ENCODE results near the gene PRDX6.
A peak's percentile ranks its signal among the peaks of the same experiment; 100 is the strongest.
"Not testable (repeated sequence)": the region's sequence is repeated elsewhere in the genome, so short reads cannot be mapped to it uniquely, and the experiment has no call there.

PRDX6 gene

GRCh38 chr1:173484276-173484675, 7.1 kb downstream of the PRDX6 start:
- DNase-seq (ENCODE audit: low read depth in 2 of 2): no peak
- no peak overlapping the region for H3K4me3 ChIP-seq (replicated peaks in 1 of 2; ENCODE audit: low read depth in 2 of 2, low read length in 2 of 2)
- TF ChIP-seq, protein P1, sequence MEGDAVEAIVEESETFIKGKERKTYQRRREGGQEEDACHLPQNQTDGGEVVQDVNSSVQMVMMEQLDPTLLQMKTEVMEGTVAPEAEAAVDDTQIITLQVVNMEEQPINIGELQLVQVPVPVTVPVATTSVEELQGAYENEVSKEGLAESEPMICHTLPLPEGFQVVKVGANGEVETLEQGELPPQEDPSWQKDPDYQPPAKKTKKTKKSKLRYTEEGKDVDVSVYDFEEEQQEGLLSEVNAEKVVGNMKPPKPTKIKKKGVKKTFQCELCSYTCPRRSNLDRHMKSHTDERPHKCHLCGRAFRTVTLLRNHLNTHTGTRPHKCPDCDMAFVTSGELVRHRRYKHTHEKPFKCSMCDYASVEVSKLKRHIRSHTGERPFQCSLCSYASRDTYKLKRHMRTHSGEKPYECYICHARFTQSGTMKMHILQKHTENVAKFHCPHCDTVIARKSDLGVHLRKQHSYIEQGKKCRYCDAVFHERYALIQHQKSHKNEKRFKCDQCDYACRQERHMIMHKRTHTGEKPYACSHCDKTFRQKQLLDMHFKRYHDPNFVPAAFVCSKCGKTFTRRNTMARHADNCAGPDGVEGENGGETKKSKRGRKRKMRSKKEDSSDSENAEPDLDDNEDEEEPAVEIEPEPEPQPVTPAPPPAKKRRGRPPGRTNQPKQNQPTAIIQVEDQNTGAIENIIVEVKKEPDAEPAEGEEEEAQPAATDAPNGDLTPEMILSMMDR (IDR thresholded peaks at IDR 0.05; ENCODE audit: low read depth, low read length): no peak

- TF ChIP-seq, protein P1 (IDR thresholded peaks at IDR 0.05; ENCODE audit: low read depth, low read length): no peak
- DNase-seq (ENCODE audit: low read depth in 2 of 2): no peak
- no peak overlapping the region for H3K4me3 ChIP-seq (replicated peaks in 1 of 2; ENCODE audit: low read depth in 2 of 2, low read length in 2 of 2)
These were observed 8.3 kb downstream of the PRDX6 start for GRCh38 chr1:173485401-173485800.

DNA sequence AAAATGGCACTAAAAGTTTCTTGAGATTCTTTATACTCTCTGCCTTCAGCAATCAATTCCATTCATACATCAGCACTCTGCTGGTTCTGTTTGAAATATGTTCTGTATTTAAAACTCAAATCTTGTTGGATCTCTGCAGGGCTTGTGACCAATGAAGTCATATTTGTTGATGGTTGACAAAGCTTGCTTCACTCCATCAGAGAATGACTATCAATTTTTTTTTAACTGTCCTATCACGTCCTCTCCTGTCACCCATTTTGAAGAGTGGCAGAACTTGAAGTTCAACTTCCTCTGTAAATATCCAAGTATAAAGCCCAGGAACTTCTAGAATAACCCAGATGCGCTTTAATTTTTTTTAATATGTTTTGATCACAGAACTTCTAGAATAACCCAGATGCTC, 10.9 kb downstream of the PRDX6 start:
- TF ChIP-seq, protein P1 (IDR thresholded peaks at IDR 0.05; ENCODE audit: low read depth, low read length): no peak
- no peak overlapping the region for H3K4me3 ChIP-seq (replicated peaks in 1 of 2; ENCODE audit: low read depth in 2 of 2, low read length in 2 of 2)
- no peak for DNase-seq (ENCODE audit: low read depth in 2 of 2)

GRCh38 chr1:173489149-173489600, 12.0 kb downstream of the PRDX6 start:
- TF ChIP-seq, protein P1 (IDR thresholded peaks at IDR 0.05; ENCODE audit: low read depth, low read length): no peak
- H3K4me3 ChIP-seq (replicated peaks in 1 of 2; ENCODE audit: low read depth in 2 of 2, low read length in 2 of 2): no peak overlapping the region

DNA sequence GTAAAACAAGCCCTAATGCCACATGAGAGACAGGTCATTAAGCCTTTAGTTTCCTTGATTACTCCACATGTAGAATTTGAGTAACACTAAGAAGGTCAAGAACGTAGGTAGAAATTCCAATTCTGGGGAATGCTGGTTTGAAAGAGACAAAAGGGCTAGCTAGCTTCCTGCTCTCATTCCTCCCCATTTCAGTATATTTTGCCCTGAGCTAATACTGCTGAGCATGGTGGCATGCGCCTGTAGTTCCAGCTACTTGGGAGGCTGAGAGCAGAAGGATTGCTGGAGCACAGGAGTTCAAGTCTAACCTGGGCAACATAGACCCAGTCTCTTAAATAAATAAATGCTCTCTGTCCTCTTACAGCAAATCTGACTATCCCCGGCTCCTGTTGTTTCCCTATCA, 12.8 kb downstream of the PRDX6 start:
- no peak overlapping the region for H3K4me3 ChIP-seq (replicated peaks in 1 of 2; ENCODE audit: low read depth in 2 of 2, low read length in 2 of 2)
- TF ChIP-seq, protein P1 (IDR thresholded peaks at IDR 0.05; ENCODE audit: low read depth, low read length): no peak
- DNase-seq (ENCODE audit: low read depth in 2 of 2): no peak

More at GRCh38 chr1:173489149-173489600, 12.0 kb downstream of the PRDX6 start:
- DNase-seq (ENCODE audit: low read depth in 2 of 2): peak; percentile 25 to 36

DNA sequence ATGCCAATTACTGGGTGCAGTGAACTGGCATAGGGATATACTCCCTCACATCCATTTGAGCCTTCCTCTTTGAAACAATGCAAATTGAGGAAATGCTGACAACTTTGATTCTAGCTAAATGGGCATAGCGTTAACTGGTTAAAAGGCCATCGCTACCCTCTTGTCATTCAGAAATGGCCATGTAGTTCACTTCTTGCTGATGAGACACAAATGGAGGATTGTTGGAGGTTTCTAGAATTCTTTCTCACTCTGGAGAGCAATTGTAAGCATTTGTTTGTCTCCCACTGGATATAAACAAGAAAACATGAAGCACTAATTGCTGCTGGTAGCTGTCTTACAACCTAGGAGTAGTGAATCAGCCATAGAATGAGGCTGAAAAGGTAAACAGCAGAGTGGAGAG, 14.4 kb downstream of the PRDX6 start:
- TF ChIP-seq, protein P1 (IDR thresholded peaks at IDR 0.05; ENCODE audit: low read depth, low read length): no peak
- no peak overlapping the region for H3K4me3 ChIP-seq (replicated peaks in 1 of 2; ENCODE audit: low read depth in 2 of 2, low read length in 2 of 2)
- no peak for DNase-seq (ENCODE audit: low read depth in 2 of 2)

- not testable (repeated sequence) for H3K4me3 ChIP-seq (replicated peaks in 1 of 2; ENCODE audit: low read depth in 2 of 2, low read length in 2 of 2); DNase-seq (ENCODE audit: low read depth in 2 of 2)
These were observed 16.0 kb downstream of the PRDX6 start for GRCh38 chr1:173493125-173493524.
